ENCODE measurements around the gene DUS3L. TPM values are rescaled to one million over a fixed set of nuclear protein-coding genes. Genes with fewer than 3 reads are reported as not detected.

Gene DUS3L
- total and polyA plus RNA-seq, 2 donors (not counting 3 experiments of a cell fraction or from before 2014, with no cell fraction given) = 25.8 to 38.9 TPM

- Histone ChIP-seq H3K9ac (replicated peaks; ENCODE audit: extremely low read depth, insufficient read depth, low read length) (no peak overlapping the region), H3K4me2 (ENCODE audit: insufficient read depth, low read length) (no peak overlapping the region), H3K4me3 (replicated peaks in 1 of 3; ENCODE audit: insufficient read depth in 1 of 3, low read depth in 1 of 3, low read length in 3 of 3) (no peak overlapping the region), H3K36me3 (ENCODE audit: control insufficient read depth in 2 of 2, extremely low read depth in 1 of 2, insufficient read depth in 2 of 2, low read length in 2 of 2) (no peaks in the 10 kb centered on the region), H3K79me2 (ENCODE audit: control insufficient read depth, insufficient read depth, low read length) (no peaks in the 10 kb centered on the region), H4K20me1 (replicated peaks; ENCODE audit: control insufficient read depth, extremely low read depth, insufficient read depth, low read length) (no peaks in the 10 kb centered on the region), H3K27me3 (ENCODE audit: control insufficient read depth in 2 of 2, insufficient read depth in 2 of 2, low read length in 2 of 2) (peaks cover 2 to 7% of the 10 kb centered on the region in 2 experiments), H2AFZ (ENCODE audit: low read depth, low read length) (no peak overlapping the region), H3K9me3 (replicated peaks; ENCODE audit: control insufficient read depth, insufficient read depth, low read length) (no peaks in the 10 kb centered on the region), H3K4me1 (ENCODE audit: control insufficient read depth, extremely low read depth, insufficient read depth, low read length) (peaks cover 5% of the 10 kb centered on the region), H3K9me1 (replicated peaks; ENCODE audit: control insufficient read depth, extremely low read depth, insufficient read depth, low read length) (peaks cover 2% of the 10 kb centered on the region), H3K27ac (ENCODE audit: insufficient read depth, low read depth, low read length) (no peak overlapping the region)
- dilution Hi-C loops (cut with MboI; ENCODE audit: extremely low pct_ligation_motif_present, low sequenced_read_pairs) (no loop called here), intact Hi-C loops (cut with micrococcal nuclease) (loop anchor here (2.0 to 10.0 kb wide), 2 partner anchors 17 to 179 kb away; no protein-coding TSS in a partner anchor)
- CTCF ChIA-PET = interaction anchor here (1.0 to 1.9 kb wide), 3 partner anchors 23 to 86 kb away, joined by 3 to 42 read pairs (median 10); no protein-coding TSS in a partner anchor
- TF ChIP-seq MYC (IDR thresholded peaks at IDR 0.05; ENCODE audit: low read depth, low read length) (no peak), EZH2 (IDR thresholded peaks at IDR 0.05; ENCODE audit: borderline replicate concordance, low read depth, low read length, severe bottlenecking) (peak; percentile 77), CTCF (IDR thresholded peaks at IDR 0.05; ENCODE audit: extremely low read depth in 1 of 2, insufficient read depth in 1 of 2, low read depth in 1 of 2, low read length in 2 of 2) (peak; percentile 65 to 87)
- no TSS peak for BruUV-seq (replicated peaks)
- POLR2A ChIA-PET = no interaction called here
- FAIRE-seq = no peak
- DNase-seq (ENCODE audit: low read depth, low spot score) = peak; percentile 34
Observed at GRCh38 chr19:5805462-5806132, 14.6 kb upstream of the DUS3L start.

Measured in endothelial cell of umbilical vein (primary cell).